HG03432 (cell line): ENCODE measurements around the gene WNK1.

Experiments used
- ATAC-seq: cut with Tn5 transposase; IDR thresholded peaks from one replicate; pipeline ENCODE4 v1.9.1; 2021; ENCODE audit warnings: mild to moderate bottlenecking, moderate library complexity; ENCODE audit not compliant: unreplicated experiment

Gene WNK1

GRCh38 chr12:851343-851742 is 99.0 kb downstream of the WNK1 start:
- ATAC-seq: no peak

- no peak for ATAC-seq
Measured at GRCh38 chr12:851913-852312, 99.5 kb downstream of the WNK1 start.

- ATAC-seq: no peak
Measured at GRCh38 chr12:852864-853263, 100.5 kb downstream of the WNK1 start.

- ATAC-seq: no peak
Measured at GRCh38 chr12:857611-858010, 105.2 kb downstream of the WNK1 start.

GRCh38 chr12:862303-862911 is 110.0 kb downstream of the WNK1 start:
- no peak for ATAC-seq

- no peak for ATAC-seq
Measured at GRCh38 chr12:863285-863684, 110.9 kb downstream of the WNK1 start.

- ATAC-seq: no peak
Measured at GRCh38 chr12:865614-866013, 113.2 kb downstream of the WNK1 start.

GRCh38 chr12:867905-868304 is 115.5 kb downstream of the WNK1 start:
- no peak for ATAC-seq

- ATAC-seq: no peak
Measured at GRCh38 chr12:868722-869121, 116.3 kb downstream of the WNK1 start.

- no peak for ATAC-seq
Measured at GRCh38 chr12:870378-870777, 118.0 kb downstream of the WNK1 start.

GRCh38 chr12:873954-874353 is 121.6 kb downstream of the WNK1 start:
- no peak for ATAC-seq

- no peak for ATAC-seq
Measured at GRCh38 chr12:879641-880040, 127.3 kb downstream of the WNK1 start.

- no peak for ATAC-seq
Measured at GRCh38 chr12:880656-881055, 128.3 kb downstream of the WNK1 start.

- no peak for ATAC-seq
Measured at GRCh38 chr12:884746-885414, 132.5 kb downstream of the WNK1 start.

GRCh38 chr12:885701-886100 is 133.3 kb downstream of the WNK1 start:
- ATAC-seq: no peak

GRCh38 chr12:886206-886605 is 133.8 kb downstream of the WNK1 start:
- no peak for ATAC-seq

GRCh38 chr12:894226-894625 is 141.8 kb downstream of the WNK1 start:
- ATAC-seq: no peak

GRCh38 chr12:896031-896430 is 143.7 kb downstream of the WNK1 start:
- ATAC-seq: no peak

- no peak for ATAC-seq
Measured at GRCh38 chr12:897386-897785, 145.0 kb downstream of the WNK1 start.

- no peak for ATAC-seq
Measured at GRCh38 chr12:902581-902980, 150.2 kb downstream of the WNK1 start.

- no peak for ATAC-seq
Measured at GRCh38 chr12:903055-903454, 150.7 kb downstream of the WNK1 start.

- ATAC-seq: no peak
Measured at GRCh38 chr12:904010-904414, 151.6 kb downstream of the WNK1 start.
